GM23338 (cell line): ENCODE measurements around the gene THBS2.

ENCODE experiments used
- CTCF ChIP-seq, 2 experiments: fragments of 200-600 bp in 1 of 2; sonication (generic) in 1 of 2; conservative IDR thresholded peaks; 2 replicates each; pipeline versions ENCODE4 v1.5.1 to v1.6.1; 2016 to 2017; ENCODE audit warnings: antibody characterized with exemption in 2 of 2, low read depth in 2 of 2, mild to moderate bottlenecking in 2 of 2, moderate library complexity in 1 of 2
- EZH2 ChIP-seq: fragments of 200-600 bp; sonication (generic); IDR thresholded peaks from one replicate; pipeline ENCODE4 v1.8.0; 2017; ENCODE audit warnings: antibody characterized with exemption, mild to moderate bottlenecking, low read depth; ENCODE audit not compliant: unreplicated experiment
- EZH2phosphoT487 ChIP-seq: fragments of 200-600 bp; sonication (generic); IDR thresholded peaks from one replicate; pipeline ENCODE4 v1.8.1; 2018; ENCODE audit warnings: antibody characterized with exemption; ENCODE audit not compliant: unreplicated experiment
- JUNB ChIP-seq: IDR thresholded peaks from one replicate; pipeline ENCODE4 v1.6.1; 2016; ENCODE audit warnings: antibody characterized with exemption; ENCODE audit not compliant: unreplicated experiment
- POLR2AphosphoS5 ChIP-seq: IDR thresholded peaks from 2 replicates; pipeline ENCODE4 v1.6.1; 2016; ENCODE audit warnings: antibody characterized with exemption, low read depth
- REST ChIP-seq: IDR thresholded peaks from one replicate; pipeline ENCODE4 v1.6.1; 2018; ENCODE audit warnings: antibody characterized with exemption; ENCODE audit not compliant: unreplicated experiment
- ZNF114 ChIP-seq: fragments of 250-450 bp; sonication (Bioruptor Pico); IDR thresholded peaks from 2 replicates; pipeline ENCODE4 v1.5.0; 2020; ENCODE audit warnings: mild to moderate bottlenecking, moderate library complexity
- ZNF331 ChIP-seq: fragments of 250-450 bp; sonication (Bioruptor Pico); IDR thresholded peaks from 2 replicates; pipeline ENCODE4 v1.5.0; 2020; ENCODE audit warnings: low read depth, mild to moderate bottlenecking, moderate library complexity

- TF ChIP-seq CTCF (conservative IDR thresholded peaks at IDR 0.05; ENCODE audit: low read depth in 2 of 2) (no peak), POLR2AphosphoS5 (no peak), REST (no peak), EZH2 (no peak), EZH2phosphoT487 (no peak), ZNF114 (CRISPR knock-in tag) (no peak), JUNB (no peak), ZNF331 (CRISPR knock-in tag) (no peak)
Observed at GRCh38 chr6:169169941-169170582, 83.6 kb downstream of the THBS2 start.
